ENCODE data around the gene KLF16. TPM values are rescaled to one million over a fixed set of nuclear protein-coding genes. Genes with fewer than 3 reads are reported as not detected.
"Not testable (repeated sequence)": the region's sequence is repeated elsewhere in the genome, so short reads cannot be mapped to it uniquely, and the experiment has no call there.

KLF16 gene
- total RNA-seq, 1 experiment from 2014 or later, result 32.3 TPM

DNA sequence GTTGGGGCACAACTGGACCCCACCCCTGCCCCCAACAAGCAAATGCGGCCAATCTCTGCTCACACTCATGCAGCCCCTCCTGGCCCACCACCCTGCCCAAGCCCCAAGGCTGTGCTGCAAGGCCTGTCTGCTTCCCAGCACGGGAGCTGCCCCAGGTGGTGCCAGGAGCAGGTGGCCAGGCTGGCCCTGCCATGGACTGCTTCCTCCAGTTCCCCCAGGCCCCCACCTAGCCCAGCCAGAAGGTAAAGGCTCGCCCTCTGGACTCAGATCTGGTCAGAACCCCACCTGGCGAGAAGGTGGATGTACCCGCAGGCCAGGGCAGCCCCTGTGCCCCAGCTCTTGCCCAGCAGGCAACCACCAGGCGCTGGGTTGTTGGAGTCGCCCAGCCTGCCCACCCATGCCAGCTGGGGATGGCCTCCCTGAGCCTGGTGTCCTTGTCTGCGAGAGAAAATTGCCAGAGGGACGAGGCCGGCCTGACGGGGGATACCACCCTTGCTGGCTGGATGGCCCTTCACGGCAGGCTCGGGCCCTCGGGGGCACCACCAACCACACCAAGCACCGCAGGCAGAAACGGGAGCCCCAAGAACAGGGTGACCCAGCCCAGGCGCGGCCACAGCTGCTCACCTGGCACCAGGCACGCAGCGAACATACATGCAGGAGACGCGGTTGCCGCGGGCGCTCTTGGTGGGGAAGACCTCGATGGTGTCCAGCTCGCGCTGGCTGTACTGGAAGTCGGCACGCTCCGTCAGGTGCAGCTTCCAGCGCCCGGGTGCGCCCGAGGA, 17.4 kb upstream of the KLF16 start:
- Mint-ChIP-seq H3K4me3 (ENCODE audit: low read depth, unreplicated experiment) (no peak overlapping the region), H3K27me3 (ENCODE audit: unreplicated experiment) (no peaks in the 10 kb centered on the region), H3K27ac (ENCODE audit: unreplicated experiment) (no peak overlapping the region), H3K4me1 (ENCODE audit: low read depth, unreplicated experiment) (peaks cover 28% of the 10 kb centered on the region), H3K9me3 (ENCODE audit: low read depth, unreplicated experiment) (no peaks in the 10 kb centered on the region), H3K36me3 (ENCODE audit: insufficient read depth, unreplicated experiment) (peaks cover 29% of the 10 kb centered on the region)
- no peak for TF ChIP-seq CTCF (IDR thresholded peaks at IDR 0.05; ENCODE audit: unreplicated experiment)
- intact Hi-C loops (cut with micrococcal nuclease; ENCODE audit: unreplicated experiment), result no loop called here
- no peak for DNase-seq
- BruUV-seq (replicated peaks), result no TSS peak
- CTCF ChIA-PET, result no interaction called here

DNA sequence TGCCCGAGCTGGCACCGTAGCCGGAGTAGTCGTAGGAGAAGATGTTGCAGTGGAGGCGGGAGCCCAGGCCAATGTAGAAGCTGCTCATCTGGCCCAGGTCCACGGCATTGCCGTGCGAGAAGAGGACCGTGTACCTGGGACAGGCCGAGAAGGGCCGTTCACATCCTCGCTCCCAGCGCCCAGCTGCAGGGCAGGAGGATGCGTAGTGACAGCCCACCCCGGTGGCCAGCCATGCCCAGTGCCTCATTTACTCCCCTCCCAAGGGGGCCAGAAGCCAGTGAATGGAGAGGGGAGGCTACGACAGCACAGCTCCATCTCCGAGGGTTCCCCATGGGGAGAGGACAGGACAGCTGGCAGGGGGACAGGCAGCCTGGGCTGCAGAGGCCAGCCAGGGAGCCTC, 16.6 kb upstream of the KLF16 start:
- Mint-ChIP-seq H3K36me3 (ENCODE audit: insufficient read depth, unreplicated experiment) (peaks cover 30% of the 10 kb centered on the region), H3K4me1 (ENCODE audit: low read depth, unreplicated experiment) (peaks cover 28% of the 10 kb centered on the region)
- intact Hi-C loops (cut with micrococcal nuclease; ENCODE audit: unreplicated experiment); BruUV-seq (replicated peaks); CTCF ChIA-PET; H3K27me3 Mint-ChIP-seq (ENCODE audit: unreplicated experiment); H3K9me3 Mint-ChIP-seq (ENCODE audit: low read depth, unreplicated experiment); DNase-seq; H3K4me3 Mint-ChIP-seq (ENCODE audit: low read depth, unreplicated experiment); H3K27ac Mint-ChIP-seq (ENCODE audit: unreplicated experiment): not testable (repeated sequence)

DNA sequence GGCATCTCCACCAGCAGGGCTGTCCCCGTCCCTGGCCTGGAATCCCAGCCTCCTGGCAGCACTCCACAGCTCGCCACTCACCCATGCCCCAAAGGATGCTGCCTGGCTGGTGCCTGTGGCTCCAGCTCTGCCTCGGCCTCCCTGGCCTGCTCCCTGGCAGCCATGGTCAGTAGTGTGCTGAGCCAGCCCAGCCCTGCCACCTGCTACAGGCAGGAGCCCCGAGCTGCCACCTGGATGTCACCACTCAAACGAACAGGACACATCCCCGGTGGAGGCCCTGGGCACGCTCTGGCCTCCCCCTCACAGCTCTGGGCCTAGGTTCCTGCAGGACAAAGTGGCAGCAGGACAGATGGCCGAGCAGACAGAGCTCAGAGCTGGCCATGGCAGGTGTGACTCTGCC, 15.2 kb upstream of the KLF16 start:
- H3K27ac Mint-ChIP-seq (ENCODE audit: unreplicated experiment); H3K27me3 Mint-ChIP-seq (ENCODE audit: unreplicated experiment); BruUV-seq (replicated peaks); H3K9me3 Mint-ChIP-seq (ENCODE audit: low read depth, unreplicated experiment); DNase-seq; CTCF ChIA-PET; H3K4me3 Mint-ChIP-seq (ENCODE audit: low read depth, unreplicated experiment); intact Hi-C loops (cut with micrococcal nuclease; ENCODE audit: unreplicated experiment): not testable (repeated sequence)
- peaks cover 17% of the 10 kb centered on the region for H3K36me3 Mint-ChIP-seq (ENCODE audit: insufficient read depth, unreplicated experiment)
- H3K4me1 Mint-ChIP-seq (ENCODE audit: low read depth, unreplicated experiment), result peaks cover 23% of the 10 kb centered on the region

- H3K27me3 Mint-ChIP-seq (ENCODE audit: unreplicated experiment); H3K27ac Mint-ChIP-seq (ENCODE audit: unreplicated experiment); H3K9me3 Mint-ChIP-seq (ENCODE audit: low read depth, unreplicated experiment); H3K4me3 Mint-ChIP-seq (ENCODE audit: low read depth, unreplicated experiment); CTCF ChIA-PET; DNase-seq; BruUV-seq (replicated peaks); intact Hi-C loops (cut with micrococcal nuclease; ENCODE audit: unreplicated experiment): not testable (repeated sequence)
- peaks cover 17% of the 10 kb centered on the region for H3K36me3 Mint-ChIP-seq (ENCODE audit: insufficient read depth, unreplicated experiment)
- peaks cover 11% of the 10 kb centered on the region for H3K4me1 Mint-ChIP-seq (ENCODE audit: low read depth, unreplicated experiment)
Measured at GRCh38 chr19:1877280-1877660, 13.9 kb upstream of the KLF16 start.

GRCh38 chr19:1876496-1877279, 13.3 kb upstream of the KLF16 start:
- BruUV-seq (replicated peaks); H3K9me3 Mint-ChIP-seq (ENCODE audit: low read depth, unreplicated experiment); H3K4me1 Mint-ChIP-seq (ENCODE audit: low read depth, unreplicated experiment); DNase-seq; H3K27me3 Mint-ChIP-seq (ENCODE audit: unreplicated experiment); intact Hi-C loops (cut with micrococcal nuclease; ENCODE audit: unreplicated experiment): not testable (repeated sequence)
- Mint-ChIP-seq H3K4me3 (ENCODE audit: low read depth, unreplicated experiment) (peak overlapping the region; percentile 96), H3K27ac (ENCODE audit: unreplicated experiment) (peak overlapping the region; percentile 91), H3K36me3 (ENCODE audit: insufficient read depth, unreplicated experiment) (peaks cover 17% of the 10 kb centered on the region)
- CTCF ChIA-PET, result interaction anchor here (0.6 to 1.0 kb wide), 3 partner anchors 8 to 508 kb away, joined by 3 read pairs; partner anchors contain the start of gene ABHD17A
